CD4-positive, alpha-beta T cell (primary cell): ENCODE results near the gene SMPDL3B. TPM values are rescaled to one million over a fixed set of nuclear protein-coding genes. Genes with fewer than 3 reads are reported as not detected.
"Not testable (repeated sequence)": the region's sequence is repeated elsewhere in the genome, so short reads cannot be mapped to it uniquely, and the experiment has no call there.

ENCODE experiments used
- ATAC-seq: fragments of 200-7000 bp; cut with Tn5 transposase; one replicate; pipeline ENCODE4 v1.10.0; 2022; ENCODE audit warnings: mild to moderate bottlenecking; ENCODE audit not compliant: poor library complexity
- CTCF ChIA-PET: fragments of 350-600 bp; sonication (Branson Sonifier 250); formaldehyde crosslinking; loops from one replicate; lab custom pipeline; 2021; ENCODE audit warnings: antibody characterized with exemption, inconsistent platforms; lab: Charles Lee
- POLR2A ChIA-PET: fragments of 350-600 bp; sonication (Branson Sonifier 250); formaldehyde crosslinking; loops from one replicate; lab custom pipeline; 2021; ENCODE audit warnings: antibody characterized with exemption, inconsistent platforms; lab: Charles Lee
- DNase-seq, 14 experiments: peaks; one replicate each; pipeline ENCODE4 v3.0.0-alpha.2; 2013 to 2020; ENCODE audit warnings: mixed read lengths in 2 of 14
- H3K27ac ChIP-seq, 2 donors: one replicate each; pipeline versions ENCODE4 v1.5.1 to v1.7.0; 2013; ENCODE audit warnings: low read length in 2 of 2, low read depth in 1 of 2, mild to moderate bottlenecking in 1 of 2
- H3K27me3 ChIP-seq, 2 experiments: 1 replicate in 1 of 2; 2 replicates in 1 of 2; pipeline versions ENCODE4 v1.6.1 to v1.7.0; 2013; ENCODE audit warnings: low read length in 2 of 2, control low read depth in 1 of 2, mild to moderate bottlenecking in 1 of 2, moderate library complexity in 1 of 2; ENCODE audit not compliant: insufficient read depth in 2 of 2, control insufficient read depth in 1 of 2
- H3K36me3 ChIP-seq: one replicate; pipeline ENCODE4 v1.6.1; 2013; ENCODE audit warnings: low read length, control low read depth; ENCODE audit not compliant: insufficient read depth
- H3K4me1 ChIP-seq: one replicate; pipeline ENCODE4 v1.6.1; 2013; ENCODE audit warnings: low read length, control low read depth; ENCODE audit not compliant: insufficient read depth
- H3K4me3 ChIP-seq: one replicate; pipeline ENCODE4 v1.5.1; 2013; ENCODE audit warnings: mild to moderate bottlenecking, low read length, moderate library complexity
- H3K9me3 ChIP-seq, 2 experiments: 1 replicate in 1 of 2; 2 replicates in 1 of 2; pipeline versions ENCODE4 v1.6.1 to v1.7.0; 2013; ENCODE audit warnings: low read length in 2 of 2, mild to moderate bottlenecking in 2 of 2, control low read depth in 1 of 2, moderate library complexity in 1 of 2; ENCODE audit not compliant: control insufficient read depth in 1 of 2, insufficient read depth in 1 of 2
- H3K27ac Mint-ChIP-seq: one replicate; pipeline ENCODE4 v1.8.0; 2020; ENCODE audit warnings: mixed read lengths
- H3K27me3 Mint-ChIP-seq: one replicate; pipeline ENCODE4 v1.8.0; 2021; ENCODE audit warnings: mixed read lengths
- H3K36me3 Mint-ChIP-seq: one replicate; pipeline ENCODE4 v1.8.0; 2021; ENCODE audit warnings: low read depth, mixed read lengths
- H3K4me1 Mint-ChIP-seq: one replicate; pipeline ENCODE4 v1.8.0; 2021; ENCODE audit warnings: low read depth, mixed read lengths
- H3K4me3 Mint-ChIP-seq: one replicate; pipeline ENCODE4 v1.8.0; 2020; ENCODE audit warnings: mild to moderate bottlenecking, mixed read lengths
- H3K9me3 Mint-ChIP-seq: one replicate; pipeline ENCODE4 v1.8.0; 2020; ENCODE audit warnings: mixed read lengths
- intact Hi-C, 2 experiments: fragments of 100-400 bp; cut with DNase I in 1 of 2; cut with micrococcal nuclease in 1 of 2; formaldehyde crosslinking; loops; one replicate each; pipeline versions ENCODE4 v1.15.1 to v1.9.0; 2023 to 2025; cut with DNase I, micrococcal nuclease
- total RNA-seq, 174 experiments: library from RNA in 2 of 174; stranded (reverse) in 2 of 174; gene quantifications; one replicate each; pipeline ENCODE4 v1.2.3 and lab custom pipeline; 2021 to 2026
- TF ChIP-seq, protein P1 (sequence below): fragments of 200-600 bp; IDR thresholded peaks from one replicate; pipeline ENCODE4 v1.8.0; 2022; ENCODE audit warnings: antibody characterized with exemption, mild to moderate bottlenecking

Gene SMPDL3B
- total RNA-seq, 2 experiments from 2014 or later = not detected

DNA sequence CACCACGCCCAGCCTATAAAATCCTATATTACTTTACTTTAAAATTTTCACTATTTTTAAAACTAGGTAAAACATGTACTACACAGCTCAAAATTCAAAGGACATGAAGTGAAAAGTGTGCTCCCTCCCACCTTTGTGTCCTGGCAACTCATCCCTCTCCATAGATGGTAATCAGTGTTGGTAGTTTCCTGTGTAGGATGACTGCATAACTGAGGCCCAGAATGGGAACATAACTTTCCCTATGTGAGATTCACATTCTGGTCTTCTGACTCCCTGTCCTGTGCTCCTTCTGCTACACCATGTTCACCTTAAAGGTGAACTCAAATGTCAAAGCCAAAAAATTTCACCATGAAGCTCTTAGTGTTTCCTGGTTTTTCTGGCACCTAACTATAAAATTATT lies 64.3 kb downstream of the SMPDL3B start:
- peaks cover 66% of the 10 kb centered on the region for H3K36me3 ChIP-seq

DNA sequence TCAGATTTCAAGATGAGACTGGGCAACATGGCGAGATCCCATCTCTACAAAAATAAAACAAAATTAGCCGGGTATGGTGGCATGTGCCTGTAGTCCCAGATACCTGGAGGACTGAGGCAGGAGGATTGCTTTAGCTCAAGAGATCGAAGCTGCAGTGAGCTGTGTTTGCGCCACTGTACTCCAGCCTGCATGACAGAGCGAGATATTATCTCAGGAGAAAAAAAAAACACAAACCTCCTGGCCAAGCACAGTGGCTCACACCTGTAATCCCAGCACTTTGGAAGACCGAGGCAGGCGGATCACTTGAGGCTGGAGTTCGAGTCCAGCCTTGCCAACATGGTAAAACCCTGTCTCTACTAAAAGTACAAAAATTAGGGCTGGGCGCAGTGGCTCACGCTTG lies 67.8 kb downstream of the SMPDL3B start:
- Histone ChIP-seq H3K4me3 (no peak overlapping the region), H3K36me3 (peaks cover 51% of the 10 kb centered on the region), H3K27me3 (no peaks in the 10 kb centered on the region), H3K4me1 (no peaks in the 10 kb centered on the region), H3K9me3 (no peaks in the 10 kb centered on the region), H3K27ac (no peak overlapping the region)
- H3K4me3 Mint-ChIP-seq = no peak overlapping the region
- H3K27me3 Mint-ChIP-seq = no peaks in the 10 kb centered on the region
- H3K4me1 Mint-ChIP-seq = no peaks in the 10 kb centered on the region
- H3K27ac Mint-ChIP-seq = no peak overlapping the region
- peaks cover 54% of the 10 kb centered on the region for H3K36me3 Mint-ChIP-seq
- TF ChIP-seq, protein P1, sequence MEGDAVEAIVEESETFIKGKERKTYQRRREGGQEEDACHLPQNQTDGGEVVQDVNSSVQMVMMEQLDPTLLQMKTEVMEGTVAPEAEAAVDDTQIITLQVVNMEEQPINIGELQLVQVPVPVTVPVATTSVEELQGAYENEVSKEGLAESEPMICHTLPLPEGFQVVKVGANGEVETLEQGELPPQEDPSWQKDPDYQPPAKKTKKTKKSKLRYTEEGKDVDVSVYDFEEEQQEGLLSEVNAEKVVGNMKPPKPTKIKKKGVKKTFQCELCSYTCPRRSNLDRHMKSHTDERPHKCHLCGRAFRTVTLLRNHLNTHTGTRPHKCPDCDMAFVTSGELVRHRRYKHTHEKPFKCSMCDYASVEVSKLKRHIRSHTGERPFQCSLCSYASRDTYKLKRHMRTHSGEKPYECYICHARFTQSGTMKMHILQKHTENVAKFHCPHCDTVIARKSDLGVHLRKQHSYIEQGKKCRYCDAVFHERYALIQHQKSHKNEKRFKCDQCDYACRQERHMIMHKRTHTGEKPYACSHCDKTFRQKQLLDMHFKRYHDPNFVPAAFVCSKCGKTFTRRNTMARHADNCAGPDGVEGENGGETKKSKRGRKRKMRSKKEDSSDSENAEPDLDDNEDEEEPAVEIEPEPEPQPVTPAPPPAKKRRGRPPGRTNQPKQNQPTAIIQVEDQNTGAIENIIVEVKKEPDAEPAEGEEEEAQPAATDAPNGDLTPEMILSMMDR = no peak
- DNase-seq (no peak), ATAC-seq (no peak)
- CTCF ChIA-PET = no interaction called here
- intact Hi-C loops = no loop called here
- POLR2A ChIA-PET = no interaction called here
- H3K9me3 Mint-ChIP-seq = no peaks in the 10 kb centered on the region

More for the DNA sequence above, 64.3 kb downstream of the SMPDL3B start:
- H3K27ac ChIP-seq = no peak overlapping the region
- Mint-ChIP-seq H3K9me3 (no peaks in the 10 kb centered on the region), H3K4me1 (peaks cover under 1% of the 10 kb centered on the region), H3K4me3 (no peak overlapping the region), H3K27ac (no peak overlapping the region), H3K27me3 (no peaks in the 10 kb centered on the region), H3K36me3 (peaks cover 55% of the 10 kb centered on the region)
- no peaks in the 10 kb centered on the region for H3K27me3 ChIP-seq
- no peak overlapping the region for H3K4me3 ChIP-seq
- DNase-seq (no peak), ATAC-seq (no peak)
- no peaks in the 10 kb centered on the region for H3K9me3 ChIP-seq
- TF ChIP-seq, protein P1 = no peak
- no peaks in the 10 kb centered on the region for H3K4me1 ChIP-seq
- CTCF ChIA-PET = interaction anchor here (1.1 to 1.4 kb wide), 2 partner anchors 9 to 11 kb away, joined by 3 read pairs; no protein-coding TSS in a partner anchor
- intact Hi-C loops = no loop called here
- POLR2A ChIA-PET = interaction anchor here (1.2 kb wide), 1 partner anchor 173 kb away, joined by 4 read pairs; no protein-coding TSS in a partner anchor

DNA sequence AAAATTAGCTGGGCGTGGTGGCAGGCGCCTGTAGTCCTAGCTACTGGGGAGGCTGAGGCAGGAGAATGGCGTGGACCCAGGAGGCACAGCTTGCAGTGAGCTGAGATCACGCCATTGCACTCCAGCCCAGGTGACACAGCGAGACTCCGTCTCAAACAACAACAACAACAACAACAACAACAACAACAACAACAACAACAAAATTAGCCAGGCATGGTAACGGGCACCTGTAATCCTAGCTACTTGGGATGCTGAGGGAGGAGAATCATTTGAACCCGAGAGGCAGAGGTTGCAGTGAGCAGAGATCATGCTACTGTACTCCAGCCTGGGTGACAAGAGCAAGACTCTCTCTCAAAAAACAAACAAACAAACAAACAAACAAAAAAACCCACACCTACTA lies 68.3 kb downstream of the SMPDL3B start:
- H3K4me1 Mint-ChIP-seq, H3K4me3 Mint-ChIP-seq, intact Hi-C loops, DNase-seq, H3K27me3 Mint-ChIP-seq, H3K4me1 ChIP-seq, H3K27ac Mint-ChIP-seq, CTCF ChIA-PET, ATAC-seq, H3K4me3 ChIP-seq, H3K27me3 ChIP-seq, H3K9me3 Mint-ChIP-seq, POLR2A ChIA-PET, H3K27ac ChIP-seq, H3K9me3 ChIP-seq: not testable (repeated sequence)
- H3K36me3 Mint-ChIP-seq = peaks cover 54% of the 10 kb centered on the region
- H3K36me3 ChIP-seq = peaks cover 46% of the 10 kb centered on the region

Other genes with a start within 250 kb of the SMPDL3B start
- 10 to 100 TPM; 26.0 to 28.7 TPM for gene FAM76A, start 209.0 kb upstream of the SMPDL3B start, total RNA-seq
- gene STX12, start 161.8 kb upstream of the SMPDL3B start, total RNA-seq = 10 to 100 TPM; 20.3 to 22.7 TPM
- gene PPP1R8, start 104.2 kb upstream of the SMPDL3B start, total RNA-seq = 10 to 100 TPM; 14.8 to 15.7 TPM
- 10 to 100 TPM; 20.2 to 21.6 TPM for gene THEMIS2, start 62.5 kb upstream of the SMPDL3B start, total RNA-seq
- gene RPA2, start 20.4 kb upstream of the SMPDL3B start, total RNA-seq = 1 to 10 TPM; 7.0 to 7.5 TPM
- gene XKR8, start 25.0 kb downstream of the SMPDL3B start, total RNA-seq = 1 to 10 TPM; 5.4 to 5.5 TPM
- 1 to 10 TPM; 5.7 to 6.4 TPM for gene EYA3, start 153.6 kb downstream of the SMPDL3B start, total RNA-seq
- gene PTAFR, start 241.7 kb downstream of the SMPDL3B start, total RNA-seq = under 1 TPM; 0.47 to 0.53 TPM